NK-92 (cell line): ENCODE data around the gene PCGF2.

Experiments
- DNase-seq: peaks from one replicate; lab custom pipeline; 2025; ENCODE audit not compliant: unreplicated experiment; lab: John Stamatoyannopoulos, UW

PCGF2 gene

GRCh38 chr17:38704606-38705522 is 43.3 kb downstream of the PCGF2 start, which contains the start of gene MLLT6:
MLLT6 (plus strand) TSS chr17:38705273; CDS start chr17:38705633, 360 bp downstream.
- DNase-seq: no peak

DNA sequence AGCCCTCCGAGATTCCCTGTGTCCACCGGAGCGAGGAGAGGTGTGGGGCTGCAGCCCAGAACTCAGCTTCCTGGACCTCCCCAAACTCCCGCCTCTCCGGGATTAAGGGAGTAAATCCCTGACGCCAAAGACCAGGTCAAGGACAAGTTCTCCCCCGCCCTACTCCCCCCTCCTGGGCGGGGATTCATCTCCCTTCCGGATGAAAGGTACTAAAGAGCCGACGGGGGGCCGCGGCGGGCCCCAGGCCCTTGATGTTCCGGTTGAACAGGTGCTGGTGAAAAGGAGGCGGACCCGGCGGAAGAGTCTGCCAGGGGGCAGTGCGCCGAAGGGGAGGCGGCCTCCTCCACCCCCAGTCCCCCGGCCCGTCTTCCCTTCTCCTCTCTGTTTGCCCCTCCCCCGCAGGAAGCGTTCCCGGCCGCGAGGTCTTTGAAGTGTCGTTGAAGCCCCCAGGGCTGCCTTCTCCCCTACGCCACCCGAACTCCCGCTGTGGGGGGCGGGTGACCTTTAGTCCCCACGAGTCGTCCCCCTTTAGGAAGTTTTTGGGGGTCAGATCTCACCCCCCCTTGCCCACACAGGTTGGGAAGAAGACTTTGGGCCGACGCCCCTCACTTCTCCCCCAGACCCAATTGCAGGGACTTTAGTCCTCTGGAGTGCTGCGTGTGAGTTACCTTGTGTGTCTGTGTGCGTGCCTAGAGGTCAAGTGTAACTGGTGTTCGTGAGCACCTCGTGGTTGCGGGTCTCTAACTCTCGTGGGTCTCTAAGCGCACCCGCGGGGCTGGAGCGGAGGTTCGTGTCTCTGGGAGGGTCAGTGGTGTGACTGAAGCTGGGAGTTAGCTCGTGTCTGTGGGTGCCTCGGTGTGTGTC is 44.2 kb downstream of the PCGF2 start:
- no peak for DNase-seq

DNA sequence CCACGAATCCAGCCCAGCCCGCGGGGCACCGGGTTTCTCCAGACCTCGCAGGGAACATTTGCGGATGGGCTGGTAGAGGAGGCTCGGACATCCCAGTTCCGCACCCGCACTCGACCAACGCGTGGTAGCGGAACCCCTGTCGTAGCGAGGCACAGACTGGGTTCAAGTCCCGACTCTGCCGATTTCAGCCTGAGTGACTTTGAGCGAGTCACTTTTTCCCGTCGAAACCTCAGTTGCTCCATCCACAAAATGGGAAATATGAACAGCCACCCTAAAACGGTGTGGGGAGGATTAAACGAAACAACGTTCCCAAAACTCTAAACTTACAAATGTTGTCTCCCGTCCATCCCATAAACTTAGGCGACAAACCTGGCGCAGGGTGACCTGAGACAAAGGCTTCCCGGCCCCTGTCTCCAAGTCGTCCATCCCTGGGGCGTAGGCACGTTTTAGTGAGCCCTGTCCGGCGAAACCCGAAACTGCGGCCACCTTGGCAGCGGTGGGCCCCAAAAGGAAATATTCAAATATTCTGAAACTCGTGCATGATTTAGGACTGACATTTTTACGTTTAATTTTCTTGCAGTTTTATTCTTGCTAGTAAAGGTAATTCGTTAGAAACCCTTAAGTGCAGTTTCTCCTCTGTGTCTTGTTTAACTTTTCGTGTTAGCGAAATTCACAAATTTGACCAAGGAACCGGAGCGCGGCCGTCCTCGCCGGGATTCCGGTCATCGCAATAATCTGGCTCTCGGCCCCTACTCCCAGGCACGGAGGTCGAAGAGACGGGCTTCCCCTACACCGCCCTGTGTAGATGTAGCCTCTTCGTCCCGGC is 45.0 kb downstream of the PCGF2 start:
- DNase-seq: no peak

DNA sequence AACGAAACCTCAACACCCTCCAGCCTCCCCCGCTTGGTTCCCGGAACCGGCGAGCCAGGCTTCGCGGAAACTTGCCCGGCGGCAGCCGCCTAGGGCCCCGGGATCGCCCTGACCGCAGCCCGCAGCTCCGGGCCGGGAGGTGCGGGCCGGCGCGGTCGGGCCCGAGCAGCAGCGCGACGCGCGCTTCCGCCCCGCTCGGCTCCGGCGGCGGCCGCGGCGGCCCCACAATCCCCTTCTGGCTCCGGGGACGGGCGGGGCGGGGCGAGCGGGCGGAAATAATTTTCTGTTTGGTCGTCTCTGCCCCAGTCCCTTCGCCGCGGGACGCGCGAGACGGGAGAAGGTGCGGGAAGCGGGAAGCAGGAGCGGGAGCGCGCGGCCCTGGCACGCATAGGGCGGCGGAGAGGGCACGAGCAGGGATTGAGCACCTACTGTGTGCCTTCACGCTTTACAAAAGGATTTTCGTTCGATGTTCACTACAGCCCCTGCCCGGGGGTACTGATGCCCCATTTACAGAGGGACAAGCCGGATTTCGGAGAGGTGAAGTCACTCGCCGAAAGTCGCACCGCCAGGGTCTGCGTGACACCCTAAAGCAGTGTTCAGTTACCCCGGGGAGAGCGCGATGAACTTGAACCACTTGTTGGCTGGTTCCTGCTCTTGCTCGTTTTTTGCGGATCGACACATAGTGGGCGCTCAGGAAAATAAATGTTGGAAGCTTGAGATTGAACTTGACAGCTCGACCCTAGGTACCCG is 45.8 kb downstream of the PCGF2 start:
- DNase-seq: no peak

DNA sequence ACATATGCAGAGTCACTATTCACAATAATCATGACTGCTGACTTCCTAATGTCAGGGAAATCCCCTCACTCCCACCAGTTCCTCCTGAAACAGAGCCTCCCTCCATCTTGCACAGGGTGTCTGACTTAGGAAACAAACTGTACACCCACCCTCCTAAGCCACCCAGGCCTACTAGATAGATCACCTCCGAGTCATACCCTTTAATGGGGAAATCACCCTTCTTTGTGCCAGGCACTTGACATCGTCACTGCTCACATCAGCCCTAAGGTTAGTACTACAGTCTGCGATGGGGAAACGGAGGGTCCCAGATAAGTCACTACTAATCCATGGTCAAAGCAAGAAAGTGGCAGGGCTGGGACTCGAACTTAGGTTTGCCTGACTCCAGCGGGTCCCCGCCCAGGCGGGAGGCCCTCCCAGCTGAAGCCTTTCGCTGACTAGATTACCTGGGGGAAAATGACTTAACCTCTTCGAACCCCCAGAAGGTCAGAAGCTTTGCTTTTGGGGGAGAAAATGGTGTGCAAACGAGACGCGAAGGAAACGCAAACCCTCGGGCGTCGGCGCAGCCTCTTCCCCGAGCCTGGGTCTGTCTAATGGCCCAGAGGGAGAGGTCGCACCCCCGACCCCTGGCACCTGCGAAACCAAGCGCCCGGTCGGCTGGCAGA is 46.5 kb downstream of the PCGF2 start:
- no peak for DNase-seq

DNA sequence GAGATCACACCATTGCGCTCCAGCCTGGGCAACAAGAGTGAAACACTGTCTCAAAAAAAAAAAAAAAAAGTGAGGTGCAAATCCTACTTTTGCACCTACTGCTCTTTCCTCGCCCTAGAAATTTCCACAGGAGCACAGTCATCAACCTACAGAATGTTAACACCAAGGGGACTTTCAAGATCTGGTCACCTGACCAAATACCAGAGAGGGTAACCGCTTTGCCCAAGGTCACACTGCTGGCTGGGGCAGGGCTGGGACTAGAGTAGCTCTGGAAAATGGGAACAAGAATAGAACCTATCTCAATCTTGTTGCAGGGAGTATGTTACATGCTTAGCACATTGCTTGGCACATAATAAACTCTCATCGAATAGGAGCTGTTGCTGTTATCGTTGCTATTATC is 49.4 kb downstream of the PCGF2 start:
- no peak for DNase-seq

GRCh38 chr17:38697061-38697820 is 50.9 kb downstream of the PCGF2 start:
- DNase-seq: no peak

GRCh38 chr17:38693700-38694329 is 54.3 kb downstream of the PCGF2 start:
- no peak for DNase-seq

- no peak for DNase-seq
Measured at GRCh38 chr17:38691154-38691553, 57.0 kb downstream of the PCGF2 start.

DNA sequence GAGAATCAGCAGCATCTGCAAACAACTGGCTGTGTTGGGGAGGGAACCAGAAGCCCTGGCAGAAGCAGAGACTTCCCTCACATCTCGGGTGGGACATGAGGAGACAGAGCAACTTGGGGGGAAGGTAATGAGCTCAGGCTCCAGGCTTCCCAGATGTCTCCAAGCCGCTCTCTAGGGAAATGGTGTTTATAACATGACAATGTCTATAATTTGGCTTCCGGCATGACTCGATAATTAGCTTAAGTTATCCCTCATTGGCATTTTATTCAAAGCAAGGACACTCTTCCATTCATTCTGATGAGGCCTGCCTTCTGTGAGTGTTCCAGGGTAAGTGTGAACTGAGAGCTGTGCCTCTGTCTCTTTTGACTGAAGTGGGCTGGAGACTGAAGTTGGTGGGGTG is 57.8 kb downstream of the PCGF2 start:
- DNase-seq: no peak

- DNase-seq: no peak
Measured at GRCh38 chr17:38687286-38687685, 60.9 kb downstream of the PCGF2 start.

- no peak for DNase-seq
Measured at GRCh38 chr17:38685491-38685890, 62.6 kb downstream of the PCGF2 start.
